Measurements from ENCODE around the gene ZNF683.

DNA sequence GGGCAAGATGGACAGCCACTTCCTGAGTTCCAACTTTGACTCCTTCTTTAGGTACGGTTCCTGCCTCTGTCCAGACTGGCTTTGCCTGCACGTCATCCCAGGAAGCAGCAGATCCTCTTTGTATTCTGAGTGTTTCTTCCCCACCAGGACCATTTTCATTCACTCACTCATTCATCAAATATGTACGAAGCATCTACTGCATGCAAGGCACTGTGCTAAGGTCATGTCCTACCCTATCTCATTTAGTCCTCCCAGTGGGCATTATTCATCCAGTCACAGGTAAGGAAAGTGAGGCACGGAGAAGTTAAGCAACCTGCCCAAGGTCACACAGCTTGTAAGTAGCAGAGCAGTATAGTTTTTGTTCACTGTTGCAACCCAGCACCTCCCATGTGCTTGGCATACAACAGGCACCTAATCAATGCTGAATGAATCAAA, 32.5 kb downstream of the ZNF683 start:
- TF ChIP-seq YY1 (IDR thresholded peaks at IDR 0.05; ENCODE audit: low read depth) (no peak), EP300 (IDR thresholded peaks at IDR 0.05; ENCODE audit: borderline replicate concordance) (no peak), RAD21 (IDR thresholded peaks at IDR 0.05; ENCODE audit: low read depth) (no peak), TCF12 (IDR thresholded peaks at IDR 0.05; ENCODE audit: low read depth) (no peak), FOXM1 (IDR thresholded peaks at IDR 0.05; ENCODE audit: borderline replicate concordance, low read depth) (no peak), CREB1 (IDR thresholded peaks at IDR 0.05; ENCODE audit: low read depth) (no peak)
- TF ChIP-seq, protein P1, sequence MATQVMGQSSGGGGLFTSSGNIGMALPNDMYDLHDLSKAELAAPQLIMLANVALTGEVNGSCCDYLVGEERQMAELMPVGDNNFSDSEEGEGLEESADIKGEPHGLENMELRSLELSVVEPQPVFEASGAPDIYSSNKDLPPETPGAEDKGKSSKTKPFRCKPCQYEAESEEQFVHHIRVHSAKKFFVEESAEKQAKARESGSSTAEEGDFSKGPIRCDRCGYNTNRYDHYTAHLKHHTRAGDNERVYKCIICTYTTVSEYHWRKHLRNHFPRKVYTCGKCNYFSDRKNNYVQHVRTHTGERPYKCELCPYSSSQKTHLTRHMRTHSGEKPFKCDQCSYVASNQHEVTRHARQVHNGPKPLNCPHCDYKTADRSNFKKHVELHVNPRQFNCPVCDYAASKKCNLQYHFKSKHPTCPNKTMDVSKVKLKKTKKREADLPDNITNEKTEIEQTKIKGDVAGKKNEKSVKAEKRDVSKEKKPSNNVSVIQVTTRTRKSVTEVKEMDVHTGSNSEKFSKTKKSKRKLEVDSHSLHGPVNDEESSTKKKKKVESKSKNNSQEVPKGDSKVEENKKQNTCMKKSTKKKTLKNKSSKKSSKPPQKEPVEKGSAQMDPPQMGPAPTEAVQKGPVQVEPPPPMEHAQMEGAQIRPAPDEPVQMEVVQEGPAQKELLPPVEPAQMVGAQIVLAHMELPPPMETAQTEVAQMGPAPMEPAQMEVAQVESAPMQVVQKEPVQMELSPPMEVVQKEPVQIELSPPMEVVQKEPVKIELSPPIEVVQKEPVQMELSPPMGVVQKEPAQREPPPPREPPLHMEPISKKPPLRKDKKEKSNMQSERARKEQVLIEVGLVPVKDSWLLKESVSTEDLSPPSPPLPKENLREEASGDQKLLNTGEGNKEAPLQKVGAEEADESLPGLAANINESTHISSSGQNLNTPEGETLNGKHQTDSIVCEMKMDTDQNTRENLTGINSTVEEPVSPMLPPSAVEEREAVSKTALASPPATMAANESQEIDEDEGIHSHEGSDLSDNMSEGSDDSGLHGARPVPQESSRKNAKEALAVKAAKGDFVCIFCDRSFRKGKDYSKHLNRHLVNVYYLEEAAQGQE (IDR thresholded peaks at IDR 0.05; ENCODE audit: low read depth) = no peak
- TF ChIP-seq, protein P2, sequence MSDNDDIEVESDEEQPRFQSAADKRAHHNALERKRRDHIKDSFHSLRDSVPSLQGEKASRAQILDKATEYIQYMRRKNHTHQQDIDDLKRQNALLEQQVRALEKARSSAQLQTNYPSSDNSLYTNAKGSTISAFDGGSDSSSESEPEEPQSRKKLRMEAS (IDR thresholded peaks at IDR 0.05) = no peak

Measured in Ishikawa (cell line).